Spleen (tissue), 7 donors: ENCODE results near the gene SMAD5.

Experiments
- POLR2A ChIP-seq, 3 donors: fragments of 450-650 bp; IDR thresholded peaks; one replicate each; pipeline ENCODE4 v1.5.1; 2017; ENCODE audit warnings: antibody characterized with exemption in 3 of 3, mild to moderate bottlenecking in 1 of 3
- POLR2AphosphoS5 ChIP-seq, 3 donors: sonication (generic); formaldehyde crosslinking; IDR thresholded peaks; one replicate each; pipeline ENCODE4 v1.5.1; 2017; ENCODE audit warnings: antibody characterized with exemption in 3 of 3
- TF ChIP-seq, protein P1 (sequence below), 11 experiments: fragments of 200-600 bp in 7 of 11; fragments of 450-650 bp in 4 of 11; sonication (generic) in 4 of 11; IDR thresholded peaks in 8 of 11; conservative IDR thresholded peaks in 3 of 11; 1 replicate in 7 of 11; 2 replicates in 4 of 11; pipeline versions ENCODE4 v1.4.0 to v1.8.0; 2016 to 2021; ENCODE audit warnings: antibody characterized with exemption in 11 of 11, inconsistent platforms in 4 of 11, mild to moderate bottlenecking in 1 of 11
- donor health status: DM: no; HTN: no; CAD: no; lungs with moderate emphysema.
- donor health status: DM: no; HTN: no; CAD: no.
- donor health status: DM: no; HTN: no; CAD: no.

DNA sequence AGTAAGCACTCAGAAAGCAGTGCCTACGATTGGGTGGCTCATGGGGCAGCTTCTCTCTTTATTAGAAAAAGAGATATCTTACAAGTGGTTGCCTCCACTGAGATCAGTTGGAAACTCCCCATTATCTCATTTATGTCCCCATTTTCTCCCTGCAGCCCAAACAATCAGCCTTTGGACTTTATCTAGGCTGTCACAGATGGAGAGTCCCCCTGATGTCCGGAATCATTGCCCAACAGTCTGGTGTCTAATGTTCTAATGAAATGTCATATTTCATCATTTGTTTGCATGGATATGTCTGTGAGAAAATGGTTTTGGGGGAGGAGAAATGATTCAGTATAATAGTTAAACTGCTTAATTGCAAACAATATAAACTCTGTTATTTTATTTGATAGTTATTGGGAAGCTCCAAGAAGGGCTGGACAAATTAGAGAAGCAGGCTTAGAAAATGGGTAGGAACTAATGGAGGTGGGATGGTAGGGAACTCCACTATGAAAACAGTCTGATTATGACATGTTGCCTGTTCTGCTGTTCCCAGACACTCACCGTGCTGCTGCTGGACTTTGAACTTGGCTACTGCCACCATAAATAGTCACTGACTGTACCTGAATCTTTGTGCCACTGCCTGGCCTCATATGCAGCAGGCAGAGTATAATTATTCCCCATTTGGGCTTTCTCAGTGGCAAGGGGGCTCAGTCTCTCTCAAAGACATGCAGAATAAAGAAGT, 38.3 kb upstream of the SMAD5 start:
- TF ChIP-seq, protein P1, sequence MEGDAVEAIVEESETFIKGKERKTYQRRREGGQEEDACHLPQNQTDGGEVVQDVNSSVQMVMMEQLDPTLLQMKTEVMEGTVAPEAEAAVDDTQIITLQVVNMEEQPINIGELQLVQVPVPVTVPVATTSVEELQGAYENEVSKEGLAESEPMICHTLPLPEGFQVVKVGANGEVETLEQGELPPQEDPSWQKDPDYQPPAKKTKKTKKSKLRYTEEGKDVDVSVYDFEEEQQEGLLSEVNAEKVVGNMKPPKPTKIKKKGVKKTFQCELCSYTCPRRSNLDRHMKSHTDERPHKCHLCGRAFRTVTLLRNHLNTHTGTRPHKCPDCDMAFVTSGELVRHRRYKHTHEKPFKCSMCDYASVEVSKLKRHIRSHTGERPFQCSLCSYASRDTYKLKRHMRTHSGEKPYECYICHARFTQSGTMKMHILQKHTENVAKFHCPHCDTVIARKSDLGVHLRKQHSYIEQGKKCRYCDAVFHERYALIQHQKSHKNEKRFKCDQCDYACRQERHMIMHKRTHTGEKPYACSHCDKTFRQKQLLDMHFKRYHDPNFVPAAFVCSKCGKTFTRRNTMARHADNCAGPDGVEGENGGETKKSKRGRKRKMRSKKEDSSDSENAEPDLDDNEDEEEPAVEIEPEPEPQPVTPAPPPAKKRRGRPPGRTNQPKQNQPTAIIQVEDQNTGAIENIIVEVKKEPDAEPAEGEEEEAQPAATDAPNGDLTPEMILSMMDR (IDR thresholded peaks at IDR 0.05 in 8 of 11, conservative IDR thresholded peaks at IDR 0.05 in 3 of 11), result no peak
- TF ChIP-seq POLR2AphosphoS5 (IDR thresholded peaks at IDR 0.05) (no peak), POLR2A (IDR thresholded peaks at IDR 0.05) (no peak)
